GM23338 (cell line): Measurements from ENCODE around the gene NEIL1.
"Not testable (repeated sequence)": the region's sequence is repeated elsewhere in the genome, so short reads cannot be mapped to it uniquely, and the experiment has no call there.

Experiments
- CREB1 ChIP-seq: fragments of 250-450 bp; sonication (Bioruptor Pico); IDR thresholded peaks from 2 replicates; pipeline ENCODE4 v1.5.0; 2020; ENCODE audit warnings: low read depth, mild to moderate bottlenecking, moderate library complexity
- CTCF ChIP-seq, 2 experiments: fragments of 200-600 bp in 1 of 2; sonication (generic) in 1 of 2; conservative IDR thresholded peaks; 2 replicates each; pipeline versions ENCODE4 v1.5.1 to v1.6.1; 2016 to 2017; ENCODE audit warnings: antibody characterized with exemption in 2 of 2, low read depth in 2 of 2, mild to moderate bottlenecking in 2 of 2, moderate library complexity in 1 of 2
- EZH2 ChIP-seq: fragments of 200-600 bp; sonication (generic); IDR thresholded peaks from one replicate; pipeline ENCODE4 v1.8.0; 2017; ENCODE audit warnings: antibody characterized with exemption, mild to moderate bottlenecking, low read depth; ENCODE audit not compliant: unreplicated experiment
- POLR2AphosphoS5 ChIP-seq: IDR thresholded peaks from 2 replicates; pipeline ENCODE4 v1.6.1; 2016; ENCODE audit warnings: antibody characterized with exemption, low read depth
- REST ChIP-seq: IDR thresholded peaks from one replicate; pipeline ENCODE4 v1.6.1; 2018; ENCODE audit warnings: antibody characterized with exemption; ENCODE audit not compliant: unreplicated experiment
- TF ChIP-seq, protein P1 (sequence below): IDR thresholded peaks from 2 replicates; pipeline ENCODE4 v1.6.1; 2016; ENCODE audit warnings: antibody characterized with exemption

GRCh38 chr15:75300026-75300425, 46.8 kb upstream of the NEIL1 start:
- not testable (repeated sequence) for TF ChIP-seq EZH2; CTCF (conservative IDR thresholded peaks at IDR 0.05; ENCODE audit: low read depth in 2 of 2); POLR2AphosphoS5; REST; CREB1 (CRISPR knock-in tag)
- TF ChIP-seq, protein P1, sequence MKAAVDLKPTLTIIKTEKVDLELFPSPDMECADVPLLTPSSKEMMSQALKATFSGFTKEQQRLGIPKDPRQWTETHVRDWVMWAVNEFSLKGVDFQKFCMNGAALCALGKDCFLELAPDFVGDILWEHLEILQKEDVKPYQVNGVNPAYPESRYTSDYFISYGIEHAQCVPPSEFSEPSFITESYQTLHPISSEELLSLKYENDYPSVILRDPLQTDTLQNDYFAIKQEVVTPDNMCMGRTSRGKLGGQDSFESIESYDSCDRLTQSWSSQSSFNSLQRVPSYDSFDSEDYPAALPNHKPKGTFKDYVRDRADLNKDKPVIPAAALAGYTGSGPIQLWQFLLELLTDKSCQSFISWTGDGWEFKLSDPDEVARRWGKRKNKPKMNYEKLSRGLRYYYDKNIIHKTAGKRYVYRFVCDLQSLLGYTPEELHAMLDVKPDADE: not testable (repeated sequence)
